GM19397 (cell line): ENCODE data around the gene TMEM221.
A peak's percentile ranks its signal among the peaks of the same experiment; 100 is the strongest.

Experiments
- ATAC-seq: cut with Tn5 transposase; IDR thresholded peaks from one replicate; pipeline ENCODE4 v1.9.1; 2021; ENCODE audit warnings: mild to moderate bottlenecking, moderate library complexity; ENCODE audit not compliant: unreplicated experiment

Gene TMEM221

GRCh38 chr19:17448131-17448967, at the start of gene TMEM221:
TSS of gene TMEM221 (minus strand) at chr19:17448668. CDS start at chr19:17448462, 206 bp downstream.
- ATAC-seq: no peak

- no peak for ATAC-seq
Measured at GRCh38 chr19:17497149-17497798, 48.8 kb upstream of the TMEM221 start.

GRCh38 chr19:17496337-17496997, 48.0 kb upstream of the TMEM221 start:
- peak; percentile 69 for ATAC-seq

GRCh38 chr19:17495639-17496296, 47.3 kb upstream of the TMEM221 start:
- ATAC-seq: no peak

- ATAC-seq: no peak
Measured at GRCh38 chr19:17491287-17491686, 42.8 kb upstream of the TMEM221 start.

GRCh38 chr19:17490411-17490810, 41.9 kb upstream of the TMEM221 start:
- no peak for ATAC-seq

- ATAC-seq: no peak
Measured at GRCh38 chr19:17489392-17490030, 41.0 kb upstream of the TMEM221 start.

- no peak for ATAC-seq
Measured at GRCh38 chr19:17488593-17489391, 40.3 kb upstream of the TMEM221 start.

- no peak for ATAC-seq
Measured at GRCh38 chr19:17487284-17488121, 39.0 kb upstream of the TMEM221 start.

GRCh38 chr19:17486545-17487240, 38.2 kb upstream of the TMEM221 start:
- no peak for ATAC-seq

GRCh38 chr19:17484520-17485185, 36.2 kb upstream of the TMEM221 start:
- no peak for ATAC-seq

- no peak for ATAC-seq
Measured at GRCh38 chr19:17483605-17484002, 35.1 kb upstream of the TMEM221 start.

GRCh38 chr19:17482877-17483604, 34.6 kb upstream of the TMEM221 start:
- ATAC-seq: no peak

- no peak for ATAC-seq
Measured at GRCh38 chr19:17481986-17482385, 33.5 kb upstream of the TMEM221 start.

- no peak for ATAC-seq
Measured at GRCh38 chr19:17479325-17479791, 30.9 kb upstream of the TMEM221 start.

- ATAC-seq: no peak
Measured at GRCh38 chr19:17475541-17476115, 27.2 kb upstream of the TMEM221 start.
